NB4 (cell line): ENCODE measurements around the gene TADA3.

Source experiments
- DNase-seq: peaks from one replicate; pipeline ENCODE4 v3.0.0; 2010; ENCODE audit warnings: low read depth
- H3K4me3 ChIP-seq: one replicate; pipeline ENCODE4 v1.5.1; 2011; ENCODE audit warnings: mild to moderate bottlenecking, low read depth, low read length, moderate library complexity
- MYC ChIP-seq: IDR thresholded peaks from 2 replicates; pipeline ENCODE4 v1.6.1; 2011; ENCODE audit warnings: low read depth, low read length
- POLR2A ChIP-seq: IDR thresholded peaks from 2 replicates; pipeline ENCODE4 v1.6.1; 2011; ENCODE audit warnings: mild to moderate bottlenecking; ENCODE audit not compliant: insufficient read length; ENCODE audit errors: extremely low read depth
- TF ChIP-seq, protein P1 (sequence below): IDR thresholded peaks from 2 replicates; pipeline ENCODE4 v1.6.1; 2011; ENCODE audit warnings: low read depth, low read length
- TF ChIP-seq, protein P2 (sequence below): IDR thresholded peaks from one replicate; pipeline ENCODE4 v1.5.1; 2012; ENCODE audit warnings: low read depth, low read length

The TADA3 gene

DNA sequence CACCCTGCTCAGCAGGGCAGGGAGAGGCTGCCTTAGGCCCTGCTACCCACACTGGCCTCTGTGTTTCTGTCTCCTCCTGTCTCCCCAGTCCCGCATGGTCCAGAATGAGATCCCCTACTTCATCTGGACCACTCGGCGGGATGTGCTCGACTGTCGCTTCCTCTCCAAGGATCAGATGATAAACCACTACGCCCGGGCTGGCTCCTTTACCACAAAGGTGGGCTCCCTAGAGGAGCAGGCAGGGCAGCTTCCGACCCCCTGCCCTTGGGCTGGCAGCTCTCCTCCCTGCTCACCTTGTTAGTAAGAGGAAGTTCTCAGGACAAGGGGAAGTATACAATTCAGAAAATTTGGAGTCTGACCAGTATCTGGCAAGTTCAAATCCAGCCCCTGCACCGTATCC is 23.7 kb upstream of the TADA3 start:
- no peak for DNase-seq
- TF ChIP-seq, protein P1, sequence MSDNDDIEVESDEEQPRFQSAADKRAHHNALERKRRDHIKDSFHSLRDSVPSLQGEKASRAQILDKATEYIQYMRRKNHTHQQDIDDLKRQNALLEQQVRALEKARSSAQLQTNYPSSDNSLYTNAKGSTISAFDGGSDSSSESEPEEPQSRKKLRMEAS, result no peak
- TF ChIP-seq, protein P2, sequence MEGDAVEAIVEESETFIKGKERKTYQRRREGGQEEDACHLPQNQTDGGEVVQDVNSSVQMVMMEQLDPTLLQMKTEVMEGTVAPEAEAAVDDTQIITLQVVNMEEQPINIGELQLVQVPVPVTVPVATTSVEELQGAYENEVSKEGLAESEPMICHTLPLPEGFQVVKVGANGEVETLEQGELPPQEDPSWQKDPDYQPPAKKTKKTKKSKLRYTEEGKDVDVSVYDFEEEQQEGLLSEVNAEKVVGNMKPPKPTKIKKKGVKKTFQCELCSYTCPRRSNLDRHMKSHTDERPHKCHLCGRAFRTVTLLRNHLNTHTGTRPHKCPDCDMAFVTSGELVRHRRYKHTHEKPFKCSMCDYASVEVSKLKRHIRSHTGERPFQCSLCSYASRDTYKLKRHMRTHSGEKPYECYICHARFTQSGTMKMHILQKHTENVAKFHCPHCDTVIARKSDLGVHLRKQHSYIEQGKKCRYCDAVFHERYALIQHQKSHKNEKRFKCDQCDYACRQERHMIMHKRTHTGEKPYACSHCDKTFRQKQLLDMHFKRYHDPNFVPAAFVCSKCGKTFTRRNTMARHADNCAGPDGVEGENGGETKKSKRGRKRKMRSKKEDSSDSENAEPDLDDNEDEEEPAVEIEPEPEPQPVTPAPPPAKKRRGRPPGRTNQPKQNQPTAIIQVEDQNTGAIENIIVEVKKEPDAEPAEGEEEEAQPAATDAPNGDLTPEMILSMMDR, result no peak
- TF ChIP-seq POLR2A, result no peak
- no peak for TF ChIP-seq MYC
- H3K4me3 ChIP-seq, result no peak overlapping the region

DNA sequence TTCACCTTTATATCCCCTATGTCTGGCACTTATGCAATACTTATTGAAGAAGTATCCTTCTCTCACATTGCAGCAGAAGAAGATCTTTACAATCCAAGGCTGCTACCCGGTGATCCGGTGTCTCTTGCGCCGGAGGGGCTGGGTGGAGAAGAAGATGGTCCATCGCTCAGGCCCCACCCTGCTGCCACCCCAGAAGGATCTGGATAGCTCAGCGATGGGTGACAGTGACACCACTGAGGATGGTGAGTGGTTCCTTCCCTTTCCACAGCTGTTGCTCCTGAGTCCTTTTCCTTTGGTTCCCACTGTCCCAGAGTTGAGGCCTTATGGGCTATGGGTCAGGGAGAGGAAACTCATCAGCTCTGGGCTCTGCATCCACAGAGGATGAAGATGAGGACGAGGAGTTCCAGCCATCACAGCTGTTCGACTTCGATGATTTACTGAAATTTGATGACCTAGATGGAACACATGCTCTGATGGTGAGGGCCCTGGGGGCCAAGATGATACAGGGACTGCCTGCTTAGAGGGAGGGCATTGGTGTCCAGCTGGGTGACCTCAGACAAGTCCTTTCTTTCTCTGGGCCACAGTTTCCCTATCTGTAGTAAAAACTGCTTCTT is 20.7 kb upstream of the TADA3 start:
- H3K4me3 ChIP-seq, result no peak overlapping the region
- no peak for DNase-seq
- TF ChIP-seq, protein P2, result no peak
- TF ChIP-seq, protein P1, result no peak

DNA sequence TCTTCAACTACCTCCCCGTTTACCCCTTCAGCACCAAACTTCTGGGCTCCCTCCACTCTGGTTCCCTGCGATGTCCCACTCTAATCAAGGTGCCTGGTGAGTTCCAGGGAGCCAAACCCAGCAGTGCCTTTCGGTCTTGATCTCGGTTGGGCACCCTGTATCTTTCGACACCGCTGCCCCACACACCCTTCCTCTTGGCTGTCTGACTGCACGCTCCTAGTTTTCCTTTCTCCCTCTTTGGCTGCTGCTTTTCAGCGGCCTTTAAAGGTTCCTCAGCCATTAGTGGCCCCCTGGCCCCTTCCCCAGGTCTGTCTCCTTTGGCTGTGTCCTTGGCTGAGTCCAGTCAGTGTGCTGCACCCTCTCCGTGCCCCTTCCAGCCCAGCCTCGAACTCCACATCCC is 18.6 kb upstream of the TADA3 start:
- H3K4me3 ChIP-seq, result no peak overlapping the region
- TF ChIP-seq, protein P1, result no peak
- no peak for TF ChIP-seq MYC
- TF ChIP-seq, protein P2, result no peak
- TF ChIP-seq POLR2A, result no peak
- DNase-seq, result no peak

DNA sequence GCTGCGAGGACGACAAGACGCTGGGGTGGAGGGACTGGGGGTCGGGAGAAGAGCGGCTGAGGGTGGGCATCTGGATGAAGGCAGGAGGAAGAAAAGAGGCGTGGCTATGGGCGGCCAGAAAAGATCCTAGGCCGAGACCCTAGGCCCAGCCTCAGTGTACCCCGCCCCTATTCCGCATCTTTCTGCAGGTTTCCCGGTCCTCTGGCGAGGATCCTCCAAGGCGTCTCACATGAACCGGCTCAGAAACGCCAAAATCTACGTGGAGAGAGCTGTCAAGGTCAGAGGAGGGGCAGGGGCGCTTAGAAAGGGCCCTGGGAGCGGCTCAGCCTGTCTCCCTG is 18.1 kb upstream of the TADA3 start:
- no peak overlapping the region for H3K4me3 ChIP-seq
- no peak for TF ChIP-seq MYC
- TF ChIP-seq, protein P1, result no peak
- TF ChIP-seq, protein P2, result no peak
- TF ChIP-seq POLR2A, result no peak
- no peak for DNase-seq

DNA sequence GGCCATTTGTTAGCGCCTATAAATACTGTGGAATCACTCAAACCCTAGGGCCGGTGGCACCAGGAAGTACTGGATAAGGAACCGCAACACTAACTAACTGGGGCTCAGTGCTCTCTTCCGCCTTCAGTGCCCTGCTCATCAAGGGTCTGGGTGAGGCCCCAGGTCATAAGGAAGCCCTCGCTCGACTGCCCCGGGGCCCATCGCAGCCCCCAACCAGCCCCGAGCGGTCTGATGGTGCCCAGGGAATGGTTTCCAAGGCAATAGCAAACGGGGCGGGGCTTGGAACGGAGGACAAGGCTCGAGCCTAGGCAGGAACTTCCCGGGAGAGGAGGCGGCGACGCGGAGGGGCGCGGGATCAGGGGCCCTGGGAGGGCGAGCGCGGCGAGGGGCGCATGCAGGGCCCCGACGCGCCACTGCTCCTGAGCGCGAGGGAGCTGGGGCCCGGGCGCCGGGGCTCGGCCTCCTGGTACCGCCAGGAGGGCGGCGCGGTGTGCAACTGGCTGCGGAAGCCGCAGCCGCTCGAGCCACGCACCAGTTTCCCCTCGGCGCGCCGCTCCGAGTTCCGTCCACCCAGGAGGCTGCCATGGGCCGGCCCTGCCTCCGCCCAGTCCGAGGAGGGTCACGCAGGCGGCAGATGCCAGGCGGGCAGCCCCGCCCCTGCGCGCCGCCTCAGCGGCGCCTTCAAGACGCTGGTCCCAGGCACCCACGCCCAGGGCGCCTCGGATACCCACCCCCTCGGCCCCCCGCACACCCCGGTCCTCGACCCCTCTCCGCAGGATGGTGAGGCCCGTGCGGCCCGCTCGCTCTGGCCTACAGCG is 17.6 kb upstream of the TADA3 start, which contains the start of gene TTLL3:
TTLL3 (plus strand) TSS at position 648 of the 818 bp plus-strand sequence. CDS start 400 bp downstream, outside the sequence.
- DNase-seq, result peak; percentile 50
- TF ChIP-seq POLR2A (no peak), MYC (no peak)
- TF ChIP-seq, protein P1, result no peak
- TF ChIP-seq, protein P2, result no peak

More for the DNA sequence above, 17.6 kb upstream of the TADA3 start, which contains the start of gene TTLL3:
- H3K4me3 ChIP-seq, result no peak within 1 kb of the TSS
